Measurements from ENCODE around the gene UBE2B. TPM values are rescaled to one million over a fixed set of nuclear protein-coding genes. Genes with fewer than 3 reads are reported as not detected.
"Not testable (repeated sequence)": the region's sequence is repeated elsewhere in the genome, so short reads cannot be mapped to it uniquely, and the experiment has no call there.

UBE2B gene
- total RNA-seq (2022), result 114 and 132 TPM in 2 replicates
- percentile 93 among the genes with signal in this experiment for Bru-seq, nascent RNA
- BruChase-seq, experiment 1, labeled RNA remaining after a 6-hour chase, result percentile 93 among the genes with signal in this experiment
- percentile 93 among the genes with signal in this experiment for BruChase-seq, experiment 2, labeled RNA remaining after a 2-hour chase
- long read RNA-seq, transcript UBE2B-201 (6 exons, 2,515 nt), result major isoform, 42 of 54 reads
- long read RNA-seq, transcript UBE2B-204 (2 exons, 235 nt), result minor isoform, 5 of 54 reads
- long read RNA-seq, partial matches to known transcripts, result 0 of 54 reads
- long read RNA-seq, other reads (novel, unspliced or antisense), result 6 of 54 reads

GRCh38 chr5:134370871-134371833 is at the start of gene UBE2B:
UBE2B (plus strand) TSS chr5:134371569; CDS start chr5:134371596, 27 bp downstream.
- Mint-ChIP-seq H3K27me3 (ENCODE audit: unreplicated experiment) (peaks cover 9% of the 10 kb centered on the region), H3K36me3 (ENCODE audit: insufficient read depth, unreplicated experiment) (peaks cover 76% of the 10 kb centered on the region), H3K9me3 (ENCODE audit: low read depth, unreplicated experiment) (no peaks in the 10 kb centered on the region), H3K4me3 (ENCODE audit: low read depth, unreplicated experiment) (peak within 1 kb of the TSS; percentile 94), H3K4me1 (ENCODE audit: low read depth, unreplicated experiment) (peaks cover 29% of the 10 kb centered on the region), H3K27ac (ENCODE audit: unreplicated experiment) (peak within 1 kb of the TSS; percentile 100)
- BruUV-seq (replicated peaks), result no TSS peak
- intact Hi-C loops (cut with micrococcal nuclease; ENCODE audit: unreplicated experiment), result loop anchor here (5.0 kb wide), 4 partner anchors 69 to 206 kb away; partner anchors contain the start of gene PPP2CA
- CTCF ChIA-PET, result interaction anchor here (0.8 to 2.0 kb wide), 3 partner anchors 40 to 216 kb away, joined by 3 to 10 read pairs (median 4); partner anchors contain the start of gene CDKN2AIPNL
- TF ChIP-seq, protein P1, sequence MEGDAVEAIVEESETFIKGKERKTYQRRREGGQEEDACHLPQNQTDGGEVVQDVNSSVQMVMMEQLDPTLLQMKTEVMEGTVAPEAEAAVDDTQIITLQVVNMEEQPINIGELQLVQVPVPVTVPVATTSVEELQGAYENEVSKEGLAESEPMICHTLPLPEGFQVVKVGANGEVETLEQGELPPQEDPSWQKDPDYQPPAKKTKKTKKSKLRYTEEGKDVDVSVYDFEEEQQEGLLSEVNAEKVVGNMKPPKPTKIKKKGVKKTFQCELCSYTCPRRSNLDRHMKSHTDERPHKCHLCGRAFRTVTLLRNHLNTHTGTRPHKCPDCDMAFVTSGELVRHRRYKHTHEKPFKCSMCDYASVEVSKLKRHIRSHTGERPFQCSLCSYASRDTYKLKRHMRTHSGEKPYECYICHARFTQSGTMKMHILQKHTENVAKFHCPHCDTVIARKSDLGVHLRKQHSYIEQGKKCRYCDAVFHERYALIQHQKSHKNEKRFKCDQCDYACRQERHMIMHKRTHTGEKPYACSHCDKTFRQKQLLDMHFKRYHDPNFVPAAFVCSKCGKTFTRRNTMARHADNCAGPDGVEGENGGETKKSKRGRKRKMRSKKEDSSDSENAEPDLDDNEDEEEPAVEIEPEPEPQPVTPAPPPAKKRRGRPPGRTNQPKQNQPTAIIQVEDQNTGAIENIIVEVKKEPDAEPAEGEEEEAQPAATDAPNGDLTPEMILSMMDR (IDR thresholded peaks at IDR 0.05; ENCODE audit: unreplicated experiment), result no peak
- peak; percentile 99 for DNase-seq

GRCh38 chr5:134327327-134327726 is 44.0 kb upstream of the UBE2B start:
- Mint-ChIP-seq H3K4me3 (ENCODE audit: low read depth, unreplicated experiment) (no peak overlapping the region), H3K4me1 (ENCODE audit: low read depth, unreplicated experiment) (no peaks in the 10 kb centered on the region), H3K36me3 (ENCODE audit: insufficient read depth, unreplicated experiment) (no peaks in the 10 kb centered on the region), H3K9me3 (ENCODE audit: low read depth, unreplicated experiment) (peaks cover 4% of the 10 kb centered on the region), H3K27ac (ENCODE audit: unreplicated experiment) (no peak overlapping the region), H3K27me3 (ENCODE audit: unreplicated experiment) (no peaks in the 10 kb centered on the region)
- TF ChIP-seq, protein P1 (IDR thresholded peaks at IDR 0.05; ENCODE audit: unreplicated experiment), result no peak
- BruUV-seq (replicated peaks), result no TSS peak
- CTCF ChIA-PET, result no interaction called here
- DNase-seq, result no peak
- intact Hi-C loops (cut with micrococcal nuclease; ENCODE audit: unreplicated experiment), result no loop called here

GRCh38 chr5:134328619-134329018 is 42.8 kb upstream of the UBE2B start:
- TF ChIP-seq, protein P1 (IDR thresholded peaks at IDR 0.05; ENCODE audit: unreplicated experiment), result no peak
- H3K9me3 Mint-ChIP-seq (ENCODE audit: low read depth, unreplicated experiment), result peaks cover 10% of the 10 kb centered on the region
- no peaks in the 10 kb centered on the region for H3K36me3 Mint-ChIP-seq (ENCODE audit: insufficient read depth, unreplicated experiment)
- DNase-seq, result no peak
- intact Hi-C loops (cut with micrococcal nuclease; ENCODE audit: unreplicated experiment), result no loop called here
- H3K4me1 Mint-ChIP-seq (ENCODE audit: low read depth, unreplicated experiment), result no peaks in the 10 kb centered on the region
- no peaks in the 10 kb centered on the region for H3K27me3 Mint-ChIP-seq (ENCODE audit: unreplicated experiment)
- CTCF ChIA-PET, result no interaction called here
- H3K27ac Mint-ChIP-seq (ENCODE audit: unreplicated experiment), result no peak overlapping the region
- no TSS peak for BruUV-seq (replicated peaks)
- H3K4me3 Mint-ChIP-seq (ENCODE audit: low read depth, unreplicated experiment), result no peak overlapping the region

DNA sequence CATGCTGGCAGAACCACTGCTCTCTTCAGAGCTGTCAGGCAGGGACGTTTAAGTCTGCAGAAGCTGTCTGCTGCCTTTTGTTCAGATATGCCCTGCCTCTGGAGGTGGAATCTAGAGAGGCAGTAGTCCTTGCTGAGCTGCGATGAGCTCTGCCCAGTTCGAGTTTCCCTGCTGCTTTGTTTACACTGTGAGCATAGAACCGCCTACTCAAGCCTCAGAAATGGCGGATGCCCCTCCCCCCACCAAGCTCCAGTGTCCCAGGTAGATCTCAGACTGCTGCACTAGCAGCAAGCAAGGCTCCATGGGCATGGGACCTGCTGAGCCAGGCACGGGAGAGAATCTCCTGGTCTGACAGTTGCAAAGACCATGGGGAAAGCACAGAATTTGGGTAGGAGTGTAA is 34.5 kb upstream of the UBE2B start:
- intact Hi-C loops (cut with micrococcal nuclease; ENCODE audit: unreplicated experiment); H3K4me3 Mint-ChIP-seq (ENCODE audit: low read depth, unreplicated experiment); DNase-seq; H3K4me1 Mint-ChIP-seq (ENCODE audit: low read depth, unreplicated experiment); H3K36me3 Mint-ChIP-seq (ENCODE audit: insufficient read depth, unreplicated experiment); BruUV-seq (replicated peaks); H3K27me3 Mint-ChIP-seq (ENCODE audit: unreplicated experiment); H3K27ac Mint-ChIP-seq (ENCODE audit: unreplicated experiment); CTCF ChIA-PET: not testable (repeated sequence)
- peaks cover 27% of the 10 kb centered on the region for H3K9me3 Mint-ChIP-seq (ENCODE audit: low read depth, unreplicated experiment)

- H3K36me3 Mint-ChIP-seq (ENCODE audit: insufficient read depth, unreplicated experiment); DNase-seq; intact Hi-C loops (cut with micrococcal nuclease; ENCODE audit: unreplicated experiment); H3K27ac Mint-ChIP-seq (ENCODE audit: unreplicated experiment); H3K27me3 Mint-ChIP-seq (ENCODE audit: unreplicated experiment); H3K4me3 Mint-ChIP-seq (ENCODE audit: low read depth, unreplicated experiment); BruUV-seq (replicated peaks): not testable (repeated sequence)
- Mint-ChIP-seq H3K9me3 (ENCODE audit: low read depth, unreplicated experiment) (peaks cover 12% of the 10 kb centered on the region), H3K4me1 (ENCODE audit: low read depth, unreplicated experiment) (peaks cover 13% of the 10 kb centered on the region)
- CTCF ChIA-PET, result interaction anchor here (0.6 to 1.1 kb wide), 2 partner anchors 9 to 1969 kb away, joined by 3 to 6 read pairs; no protein-coding TSS in a partner anchor
Measured at GRCh38 chr5:134343500-134343899, 27.9 kb upstream of the UBE2B start.

DNA sequence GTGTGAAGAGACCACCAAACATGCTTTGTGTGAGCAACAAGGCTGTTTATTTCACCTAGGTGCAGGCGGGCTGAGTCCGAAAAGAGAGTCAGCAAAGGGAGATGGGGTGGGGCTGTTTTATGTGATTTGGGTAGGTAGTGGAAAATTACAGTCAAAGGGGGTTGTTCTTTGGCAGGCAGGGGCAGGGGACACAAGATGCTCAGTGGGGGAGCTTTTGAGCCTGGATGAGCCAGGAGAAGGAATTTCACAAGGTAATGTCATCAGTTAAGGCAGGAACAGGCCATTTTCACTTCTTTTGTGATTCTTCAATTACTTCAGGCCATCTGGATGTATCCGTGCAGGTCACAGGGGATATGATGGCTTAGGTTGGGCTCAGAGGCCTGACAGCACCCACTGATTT is 25.9 kb upstream of the UBE2B start:
- intact Hi-C loops (cut with micrococcal nuclease; ENCODE audit: unreplicated experiment); BruUV-seq (replicated peaks); DNase-seq: not testable (repeated sequence)

More for the DNA sequence above, 25.9 kb upstream of the UBE2B start:
- CTCF ChIA-PET; H3K36me3 Mint-ChIP-seq (ENCODE audit: insufficient read depth, unreplicated experiment); H3K9me3 Mint-ChIP-seq (ENCODE audit: low read depth, unreplicated experiment); H3K27me3 Mint-ChIP-seq (ENCODE audit: unreplicated experiment): not testable (repeated sequence)
- Mint-ChIP-seq H3K4me3 (ENCODE audit: low read depth, unreplicated experiment) (peak overlapping the region; percentile 13), H3K27ac (ENCODE audit: unreplicated experiment) (peak overlapping the region; percentile 69), H3K4me1 (ENCODE audit: low read depth, unreplicated experiment) (peaks cover 13% of the 10 kb centered on the region)
